ENCODE measurements around the gene TMEM163. TPM values are rescaled to one million over a fixed set of nuclear protein-coding genes. Genes with fewer than 3 reads are reported as not detected.

TMEM163 gene
- total RNA-seq, 1 donor from 2014 or later: 0.18 TPM

GRCh38 chr2:134663451-134664450, 55.0 kb downstream of the TMEM163 start:
- H3K27me3 ChIP-seq (ENCODE audit: insufficient read depth, low read length): no peaks in the 10 kb centered on the region
- no peak overlapping the region for H3K4me3 ChIP-seq (ENCODE audit: insufficient read depth, low read depth, low read length)
- H3K36me3 Mint-ChIP-seq (ENCODE audit: low read depth, unreplicated experiment): no peaks in the 10 kb centered on the region
- TF ChIP-seq CTCF (IDR thresholded peaks at IDR 0.05; ENCODE audit: insufficient read depth, low read depth, low read length): no peak
- no peak for TF ChIP-seq EZH2 (IDR thresholded peaks at IDR 0.05; ENCODE audit: insufficient read depth, low read length)
- peaks cover 14% of the 10 kb centered on the region for H3K4me1 ChIP-seq (ENCODE audit: insufficient read depth, low read length)
- FAIRE-seq (no peak), DNase-seq (ENCODE audit: low read depth) (no peak)
- no peaks in the 10 kb centered on the region for H3K36me3 ChIP-seq (ENCODE audit: insufficient read depth, low read length)
- no peaks in the 10 kb centered on the region for H3K79me2 ChIP-seq (ENCODE audit: insufficient read depth, low read length)
- H3K4me3 Mint-ChIP-seq (ENCODE audit: unreplicated experiment): no peak overlapping the region
- H2AFZ ChIP-seq (ENCODE audit: low read depth, low read length): no peak overlapping the region
- H3K4me1 Mint-ChIP-seq (ENCODE audit: low read depth, unreplicated experiment): no peaks in the 10 kb centered on the region
- H3K4me2 ChIP-seq (ENCODE audit: low read length): no peak overlapping the region
- H3K27ac ChIP-seq (ENCODE audit: low read depth, low read length): no peak overlapping the region
- peaks cover 22% of the 10 kb centered on the region for H3K27me3 Mint-ChIP-seq (ENCODE audit: low read depth, unreplicated experiment)
- peaks cover 6% of the 10 kb centered on the region for H3K9me3 Mint-ChIP-seq (ENCODE audit: unreplicated experiment)
- H3K27ac Mint-ChIP-seq (ENCODE audit: unreplicated experiment): no peak overlapping the region
- no peaks in the 10 kb centered on the region for H4K20me1 ChIP-seq (ENCODE audit: insufficient read depth, low read length)
- no peaks in the 10 kb centered on the region for H3K9me3 ChIP-seq (ENCODE audit: insufficient read depth, low read depth, low read length)
- H3K9ac ChIP-seq (ENCODE audit: low read length): no peak overlapping the region

GRCh38 chr2:134662751-134663150, 56.0 kb downstream of the TMEM163 start:
- H3K4me1 ChIP-seq (ENCODE audit: insufficient read depth, low read length): peaks cover 7% of the 10 kb centered on the region
- FAIRE-seq (no peak), DNase-seq (ENCODE audit: low read depth) (no peak)
- TF ChIP-seq CTCF (IDR thresholded peaks at IDR 0.05; ENCODE audit: insufficient read depth, low read depth, low read length) (no peak), EZH2 (IDR thresholded peaks at IDR 0.05; ENCODE audit: insufficient read depth, low read length) (no peak)
- no peak overlapping the region for H3K9ac ChIP-seq (ENCODE audit: low read length)
- Mint-ChIP-seq H3K9me3 (ENCODE audit: unreplicated experiment) (peaks cover 6% of the 10 kb centered on the region), H3K4me1 (ENCODE audit: low read depth, unreplicated experiment) (no peaks in the 10 kb centered on the region), H3K27ac (ENCODE audit: unreplicated experiment) (no peak overlapping the region), H3K4me3 (ENCODE audit: unreplicated experiment) (no peak overlapping the region), H3K36me3 (ENCODE audit: low read depth, unreplicated experiment) (no peaks in the 10 kb centered on the region), H3K27me3 (ENCODE audit: low read depth, unreplicated experiment) (peaks cover 22% of the 10 kb centered on the region)
- no peaks in the 10 kb centered on the region for H3K36me3 ChIP-seq (ENCODE audit: insufficient read depth, low read length)
- no peaks in the 10 kb centered on the region for H3K79me2 ChIP-seq (ENCODE audit: insufficient read depth, low read length)
- no peak overlapping the region for H3K27ac ChIP-seq (ENCODE audit: low read depth, low read length)
- no peaks in the 10 kb centered on the region for H4K20me1 ChIP-seq (ENCODE audit: insufficient read depth, low read length)
- no peaks in the 10 kb centered on the region for H3K9me3 ChIP-seq (ENCODE audit: insufficient read depth, low read depth, low read length)
- H2AFZ ChIP-seq (ENCODE audit: low read depth, low read length): no peak overlapping the region
- H3K27me3 ChIP-seq (ENCODE audit: insufficient read depth, low read length): no peaks in the 10 kb centered on the region
- no peak overlapping the region for H3K4me2 ChIP-seq (ENCODE audit: low read length)
- no peak overlapping the region for H3K4me3 ChIP-seq (ENCODE audit: insufficient read depth, low read depth, low read length)

Measured in astrocyte (in vitro differentiated cells and primary cell).